GM12878 (cell line): ENCODE results near the gene UAP1. TPM values are rescaled to one million over a fixed set of nuclear protein-coding genes. Genes with fewer than 3 reads are reported as not detected.
A peak's percentile ranks its signal among the peaks of the same experiment; 100 is the strongest.

Experiments used
- BACH1 ChIP-seq: fragments of 450-650 bp; IDR thresholded peaks from 2 replicates; pipeline ENCODE4 v1.6.1; 2017; ENCODE audit warnings: mild to moderate bottlenecking, borderline replicate concordance
- BCL11A ChIP-seq: IDR thresholded peaks from 2 replicates; pipeline ENCODE4 v1.6.1; 2011; ENCODE audit warnings: low read depth, low read length
- BHLHE40 ChIP-seq, 2 experiments: fragments of 450-650 bp in 1 of 2; IDR thresholded peaks; 2 replicates each; pipeline ENCODE4 v1.6.1; 2011 to 2017; ENCODE audit warnings: low read depth in 2 of 2, borderline replicate concordance in 1 of 2, improper control_type of control experiment in 1 of 2, low read length in 1 of 2, mild to moderate bottlenecking in 1 of 2
- DPF2 ChIP-seq: fragments of 450-650 bp; IDR thresholded peaks from 2 replicates; pipeline ENCODE4 v1.6.1; 2017; ENCODE audit warnings: mild to moderate bottlenecking
- HDAC6 ChIP-seq: fragments of 200-600 bp; sonication (generic); IDR thresholded peaks from one replicate; pipeline ENCODE4 v1.8.0; 2017; ENCODE audit warnings: antibody characterized with exemption; ENCODE audit not compliant: unreplicated experiment
- IRF4 ChIP-seq: IDR thresholded peaks from 2 replicates; pipeline ENCODE4 v1.6.1; 2011; ENCODE audit warnings: low read depth, low read length
- JUNB ChIP-seq: IDR thresholded peaks from 2 replicates; pipeline ENCODE4 v1.6.1; 2016; ENCODE audit warnings: antibody characterized with exemption, mild to moderate bottlenecking
- MYC ChIP-seq: IDR thresholded peaks from 2 replicates; pipeline ENCODE4 v1.6.1; 2011; ENCODE audit warnings: mild to moderate bottlenecking, low read length, moderate library complexity, inconsistent platforms; ENCODE audit not compliant: insufficient read depth, insufficient replicate concordance, insufficient read length, severe bottlenecking
- NFYB ChIP-seq: IDR thresholded peaks from 2 replicates; pipeline ENCODE4 v1.6.1; 2011; ENCODE audit warnings: low read depth, mild to moderate bottlenecking, low read length, improper control_type of control experiment, moderate library complexity; ENCODE audit not compliant: insufficient read depth
- NR2F1 ChIP-seq: fragments of 450-650 bp; conservative IDR thresholded peaks from 2 replicates; pipeline ENCODE4 v1.6.1; 2017; ENCODE audit warnings: mild to moderate bottlenecking
- PAX5 ChIP-seq: IDR thresholded peaks from 2 replicates; pipeline ENCODE4 v1.6.1; 2011; ENCODE audit warnings: low read depth, low read length, borderline replicate concordance
- RBBP5 ChIP-seq: fragments of 200-600 bp; sonication (generic); conservative IDR thresholded peaks from 2 replicates; pipeline ENCODE4 v1.6.1; 2016
- SMARCA5 ChIP-seq: fragments of 450-650 bp; IDR thresholded peaks from 2 replicates; pipeline ENCODE4 v1.6.1; 2017; ENCODE audit warnings: mild to moderate bottlenecking
- TCF3 ChIP-seq: IDR thresholded peaks from 2 replicates; pipeline ENCODE4 v1.6.1; 2012; ENCODE audit warnings: low read depth, mild to moderate bottlenecking, low read length, borderline replicate concordance; ENCODE audit not compliant: insufficient read depth
- ZNF217 ChIP-seq: fragments of 450-650 bp; IDR thresholded peaks from 2 replicates; pipeline ENCODE4 v1.6.1; 2017; ENCODE audit warnings: antibody characterized with exemption, mild to moderate bottlenecking
- ZNF274 ChIP-seq: IDR thresholded peaks from one replicate; pipeline ENCODE4 v1.8.0; 2011; ENCODE audit not compliant: insufficient read length, insufficient read depth
- ZNF384 ChIP-seq: IDR thresholded peaks from 2 replicates; pipeline ENCODE4 v1.6.1; 2012; ENCODE audit warnings: low read depth, mild to moderate bottlenecking, low read length, improper control_type of control experiment, borderline replicate concordance
- ZSCAN29 ChIP-seq: fragments of 450-650 bp; IDR thresholded peaks from 2 replicates; pipeline ENCODE4 v1.6.1; 2017; ENCODE audit warnings: mild to moderate bottlenecking, moderate library complexity
- polyA plus RNA-seq, 11 experiments: library from polyadenylated mRNA; depleted of rRNA in 4 of 11; unstranded in 6 of 11; stranded (reverse) in 5 of 11; fragments of >200 nt; fragmentation: Nextera tagmentation in 4 of 11; fragmentation: Illumina TruSeq in 1 of 11; extraction: Ambion mirVana in 4 of 11; extraction: Trizol in 1 of 11; gene quantifications; 1 replicate in 1 of 11; 2 replicates in 10 of 11; pipeline versions ENCODE4 v1.2.1 to v1.2.3, GENCODE V29; 2011 to 2016; ENCODE audit warnings: inconsistent platforms in 2 of 11, missing spikeins in 2 of 11, low read depth in 1 of 11
- total RNA-seq, 4 experiments: library from RNA; depleted of rRNA in 3 of 4; stranded (reverse); fragments of >200 nt in 3 of 4; fragmentation: Illumina TruSeq in 1 of 4; extraction: Trizol in 1 of 4; gene quantifications; 2 replicates each; pipeline versions ENCODE4 v1.2.1 to v1.2.3, GENCODE V29; 2013 to 2021
- TF ChIP-seq, protein P1 (sequence below): IDR thresholded peaks from 2 replicates; pipeline ENCODE4 v1.6.1; 2012; ENCODE audit warnings: low read length, inconsistent platforms
- TF ChIP-seq, protein P2 (sequence below): IDR thresholded peaks from 2 replicates; pipeline ENCODE4 v1.6.1; 2011; ENCODE audit warnings: low read depth, mild to moderate bottlenecking, low read length, moderate library complexity, borderline replicate concordance; ENCODE audit errors: extremely low read depth
- TF ChIP-seq, protein P3 (sequence below): fragments of 450-650 bp; conservative IDR thresholded peaks from 2 replicates; pipeline ENCODE4 v1.6.1; 2017; ENCODE audit warnings: mild to moderate bottlenecking, moderate library complexity
- TF ChIP-seq, protein P4 (sequence below): fragments of 450-650 bp; IDR thresholded peaks from 2 replicates; pipeline ENCODE4 v1.6.1; 2017; ENCODE audit warnings: mild to moderate bottlenecking, moderate library complexity

The UAP1 gene
- total and polyA plus RNA-seq, 10 of the 15 experiments (the other 5 are each of a cell fraction or from before 2014, with no cell fraction given) = 19.2 to 43.0 (median 30.7) TPM

DNA sequence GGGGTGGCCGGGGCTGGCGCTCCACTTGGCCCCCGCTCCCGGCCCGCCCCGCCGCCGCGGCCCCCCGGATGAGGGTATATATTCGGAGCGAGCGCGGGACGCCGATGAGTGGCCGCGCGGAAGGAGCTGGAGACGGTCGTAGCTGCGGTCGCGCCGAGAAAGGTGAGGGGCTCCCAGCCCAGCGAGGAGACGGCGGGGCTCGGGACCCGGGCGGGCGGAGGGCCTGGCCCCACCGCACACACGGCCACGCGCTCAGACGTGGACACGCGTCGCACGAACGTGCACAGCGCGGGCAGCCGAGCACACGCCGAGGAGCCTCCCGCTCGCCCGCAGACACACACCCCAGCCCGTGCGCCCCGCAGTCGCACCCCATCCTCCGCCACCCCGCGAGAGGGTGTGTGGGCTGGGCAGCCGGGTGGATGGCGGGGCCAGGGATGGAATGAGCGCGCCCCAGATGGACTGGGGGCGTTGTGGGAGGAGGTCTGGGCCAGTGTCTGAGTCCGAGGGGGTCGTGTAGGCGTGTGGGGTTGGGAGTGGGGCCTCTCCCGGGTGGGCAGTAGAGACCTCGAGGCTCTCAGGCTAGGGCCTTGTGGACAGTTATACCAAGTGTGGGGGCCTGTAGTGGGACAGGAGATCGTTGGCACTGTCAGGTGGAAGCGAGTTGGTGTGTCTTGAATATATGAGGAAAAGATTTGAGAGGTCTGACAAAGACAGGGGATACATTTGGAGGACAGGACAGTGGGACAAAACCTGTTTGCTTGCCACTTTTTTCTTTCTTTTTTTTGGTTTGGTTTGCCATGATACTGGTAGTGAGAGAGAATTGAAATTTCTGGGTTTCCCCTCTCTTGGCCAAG is at the start of gene UAP1 (continued):
- TF ChIP-seq, protein P1, sequence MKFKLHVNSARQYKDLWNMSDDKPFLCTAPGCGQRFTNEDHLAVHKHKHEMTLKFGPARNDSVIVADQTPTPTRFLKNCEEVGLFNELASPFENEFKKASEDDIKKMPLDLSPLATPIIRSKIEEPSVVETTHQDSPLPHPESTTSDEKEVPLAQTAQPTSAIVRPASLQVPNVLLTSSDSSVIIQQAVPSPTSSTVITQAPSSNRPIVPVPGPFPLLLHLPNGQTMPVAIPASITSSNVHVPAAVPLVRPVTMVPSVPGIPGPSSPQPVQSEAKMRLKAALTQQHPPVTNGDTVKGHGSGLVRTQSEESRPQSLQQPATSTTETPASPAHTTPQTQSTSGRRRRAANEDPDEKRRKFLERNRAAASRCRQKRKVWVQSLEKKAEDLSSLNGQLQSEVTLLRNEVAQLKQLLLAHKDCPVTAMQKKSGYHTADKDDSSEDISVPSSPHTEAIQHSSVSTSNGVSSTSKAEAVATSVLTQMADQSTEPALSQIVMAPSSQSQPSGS = no peak
- TF ChIP-seq NFYB = 0 out of 2 replicates have a peak, but pooled peaks have one; percentile 4
- TF ChIP-seq RBBP5 = no peak
- TF ChIP-seq, protein P2, sequence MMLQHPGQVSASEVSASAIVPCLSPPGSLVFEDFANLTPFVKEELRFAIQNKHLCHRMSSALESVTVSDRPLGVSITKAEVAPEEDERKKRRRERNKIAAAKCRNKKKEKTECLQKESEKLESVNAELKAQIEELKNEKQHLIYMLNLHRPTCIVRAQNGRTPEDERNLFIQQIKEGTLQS = no peak
- no peak for TF ChIP-seq BCL11A
- TF ChIP-seq ZNF274 = no peak
- 0 out of 2 replicates have a peak, but pooled peaks have one; percentile 7 for TF ChIP-seq TCF3
- TF ChIP-seq ZSCAN29 = no peak
- 0 out of 2 replicates have a peak, but pooled peaks have one; percentile 60 for TF ChIP-seq SMARCA5
- peak; percentile 63; the same call in 1 of the 2 replicates for TF ChIP-seq BACH1
- no peak for TF ChIP-seq PAX5
- peak; percentile 12 to 91; a peak in 2 of 4 replicates for TF ChIP-seq BHLHE40 (IDR thresholded peaks at IDR 0.05; ENCODE audit: borderline replicate concordance in 1 of 2, low read depth in 2 of 2, low read length in 1 of 2)
- TF ChIP-seq NR2F1 = peak; percentile 15; the same call in 1 of the 2 replicates
- TF ChIP-seq MYC = peak; percentile 25
- TF ChIP-seq ZNF217 = 0 out of 2 replicates have a peak, but pooled peaks have one; percentile 48
- TF ChIP-seq, protein P3, sequence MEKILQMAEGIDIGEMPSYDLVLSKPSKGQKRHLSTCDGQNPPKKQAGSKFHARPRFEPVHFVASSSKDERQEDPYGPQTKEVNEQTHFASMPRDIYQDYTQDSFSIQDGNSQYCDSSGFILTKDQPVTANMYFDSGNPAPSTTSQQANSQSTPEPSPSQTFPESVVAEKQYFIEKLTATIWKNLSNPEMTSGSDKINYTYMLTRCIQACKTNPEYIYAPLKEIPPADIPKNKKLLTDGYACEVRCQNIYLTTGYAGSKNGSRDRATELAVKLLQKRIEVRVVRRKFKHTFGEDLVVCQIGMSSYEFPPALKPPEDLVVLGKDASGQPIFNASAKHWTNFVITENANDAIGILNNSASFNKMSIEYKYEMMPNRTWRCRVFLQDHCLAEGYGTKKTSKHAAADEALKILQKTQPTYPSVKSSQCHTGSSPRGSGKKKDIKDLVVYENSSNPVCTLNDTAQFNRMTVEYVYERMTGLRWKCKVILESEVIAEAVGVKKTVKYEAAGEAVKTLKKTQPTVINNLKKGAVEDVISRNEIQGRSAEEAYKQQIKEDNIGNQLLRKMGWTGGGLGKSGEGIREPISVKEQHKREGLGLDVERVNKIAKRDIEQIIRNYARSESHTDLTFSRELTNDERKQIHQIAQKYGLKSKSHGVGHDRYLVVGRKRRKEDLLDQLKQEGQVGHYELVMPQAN = peak; percentile 71; the same call in 1 of the 2 replicates
- no peak for TF ChIP-seq HDAC6
- peak; percentile 61; the same call in 1 of the 2 replicates for TF ChIP-seq DPF2
- no peak for TF ChIP-seq ZNF384
- TF ChIP-seq JUNB = no peak
- 0 out of 2 replicates have a peak, but pooled peaks have one; percentile 4 for TF ChIP-seq IRF4
- TF ChIP-seq, protein P4, sequence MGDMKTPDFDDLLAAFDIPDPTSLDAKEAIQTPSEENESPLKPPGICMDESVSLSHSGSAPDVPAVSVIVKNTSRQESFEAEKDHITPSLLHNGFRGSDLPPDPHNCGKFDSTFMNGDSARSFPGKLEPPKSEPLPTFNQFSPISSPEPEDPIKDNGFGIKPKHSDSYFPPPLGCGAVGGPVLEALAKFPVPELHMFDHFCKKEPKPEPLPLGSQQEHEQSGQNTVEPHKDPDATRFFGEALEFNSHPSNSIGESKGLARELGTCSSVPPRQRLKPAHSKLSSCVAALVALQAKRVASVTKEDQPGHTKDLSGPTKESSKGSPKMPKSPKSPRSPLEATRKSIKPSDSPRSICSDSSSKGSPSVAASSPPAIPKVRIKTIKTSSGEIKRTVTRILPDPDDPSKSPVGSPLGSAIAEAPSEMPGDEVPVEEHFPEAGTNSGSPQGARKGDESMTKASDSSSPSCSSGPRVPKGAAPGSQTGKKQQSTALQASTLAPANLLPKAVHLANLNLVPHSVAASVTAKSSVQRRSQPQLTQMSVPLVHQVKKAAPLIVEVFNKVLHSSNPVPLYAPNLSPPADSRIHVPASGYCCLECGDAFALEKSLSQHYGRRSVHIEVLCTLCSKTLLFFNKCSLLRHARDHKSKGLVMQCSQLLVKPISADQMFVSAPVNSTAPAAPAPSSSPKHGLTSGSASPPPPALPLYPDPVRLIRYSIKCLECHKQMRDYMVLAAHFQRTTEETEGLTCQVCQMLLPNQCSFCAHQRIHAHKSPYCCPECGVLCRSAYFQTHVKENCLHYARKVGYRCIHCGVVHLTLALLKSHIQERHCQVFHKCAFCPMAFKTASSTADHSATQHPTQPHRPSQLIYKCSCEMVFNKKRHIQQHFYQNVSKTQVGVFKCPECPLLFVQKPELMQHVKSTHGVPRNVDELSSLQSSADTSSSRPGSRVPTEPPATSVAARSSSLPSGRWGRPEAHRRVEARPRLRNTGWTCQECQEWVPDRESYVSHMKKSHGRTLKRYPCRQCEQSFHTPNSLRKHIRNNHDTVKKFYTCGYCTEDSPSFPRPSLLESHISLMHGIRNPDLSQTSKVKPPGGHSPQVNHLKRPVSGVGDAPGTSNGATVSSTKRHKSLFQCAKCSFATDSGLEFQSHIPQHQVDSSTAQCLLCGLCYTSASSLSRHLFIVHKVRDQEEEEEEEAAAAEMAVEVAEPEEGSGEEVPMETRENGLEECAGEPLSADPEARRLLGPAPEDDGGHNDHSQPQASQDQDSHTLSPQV = no peak
